Peyer's patch (tissue), 4 donors: ENCODE results near the gene KCNC3. TPM values are rescaled to one million over a fixed set of nuclear protein-coding genes. Genes with fewer than 3 reads are reported as not detected.

ENCODE experiments used
- DNase-seq, 3 donors: peaks; one replicate each; pipeline ENCODE4 v3.0.0-alpha.2; 2017 to 2019
- H3K27ac ChIP-seq, 4 donors: fragments of 200-600 bp; sonication (generic); one replicate each; pipeline ENCODE4 v1.5.1; 2016 to 2019
- H3K27me3 ChIP-seq, 2 donors: fragments of 200-600 bp; sonication (generic); one replicate each; pipeline ENCODE4 v1.5.1; 2019
- H3K36me3 ChIP-seq, 3 donors: fragments of 200-600 bp; sonication (generic); one replicate each; pipeline ENCODE4 v1.5.1; 2016 to 2019
- H3K4me1 ChIP-seq, 4 donors: fragments of 200-600 bp; sonication (generic); one replicate each; pipeline ENCODE4 v1.5.1; 2016 to 2019
- H3K4me3 ChIP-seq, 4 donors: fragments of 200-600 bp; sonication (generic); 1 replicate in 3 of 4; 2 replicates in 1 of 4; pipeline ENCODE4 v1.5.1; 2016 to 2019; ENCODE audit warnings: mild to moderate bottlenecking in 1 of 4
- H3K9me3 ChIP-seq, 4 donors: fragments of 200-600 bp; sonication (generic); one replicate each; pipeline ENCODE4 v1.5.1; 2016 to 2019; ENCODE audit warnings: mild to moderate bottlenecking in 1 of 4
- CTCF ChIP-seq, 6 experiments: fragments of 450-650 bp in 4 of 6; fragments of 200-600 bp in 2 of 6; sonication (generic) in 1 of 6; IDR thresholded peaks; one replicate each; pipeline ENCODE4 v1.5.1; 2017 to 2019; ENCODE audit warnings: antibody characterized with exemption in 6 of 6, mild to moderate bottlenecking in 3 of 6, moderate library complexity in 1 of 6
- POLR2A ChIP-seq, 2 donors: fragments of 450-650 bp; IDR thresholded peaks; one replicate each; pipeline ENCODE4 v1.5.1; 2017; ENCODE audit warnings: antibody characterized with exemption in 2 of 2, mild to moderate bottlenecking in 2 of 2, moderate library complexity in 2 of 2
- total RNA-seq, 4 donors: library from RNA; depleted of rRNA; stranded (reverse); fragments of >200 nt; gene quantifications; one replicate each; pipeline ENCODE4 v1.1.0, GENCODE V29; 2016

Gene KCNC3
- total RNA-seq, 4 donors from 2014 or later, result 0.18 to 3.3 (median 1.1) TPM

- Histone ChIP-seq H3K27me3 (no peaks in the 10 kb centered on the region), H3K36me3 (peaks cover 0 to 79% (median 0%) of the 10 kb centered on the region in 3 donors), H3K9me3 (no peaks in the 10 kb centered on the region), H3K4me3 (no peak overlapping the region), H3K4me1 (no peaks in the 10 kb centered on the region), H3K27ac (no peak overlapping the region)
- no peak for TF ChIP-seq CTCF (IDR thresholded peaks at IDR 0.05)
- no peak for TF ChIP-seq POLR2A (IDR thresholded peaks at IDR 0.05)
- no peak for DNase-seq
Measured at GRCh38 chr19:50280074-50280473, 49.1 kb downstream of the KCNC3 start.

GRCh38 chr19:50277966-50278580 is 51.1 kb downstream of the KCNC3 start:
- Histone ChIP-seq H3K27me3 (no peaks in the 10 kb centered on the region), H3K36me3 (peaks cover 0 to 84% (median 0%) of the 10 kb centered on the region in 3 donors), H3K4me1 (no peaks in the 10 kb centered on the region)

GRCh38 chr19:50276370-50277063 is 52.7 kb downstream of the KCNC3 start:
- Histone ChIP-seq H3K27me3 (no peaks in the 10 kb centered on the region), H3K4me3 (no peak overlapping the region), H3K36me3 (peaks cover 0 to 88% (median 0%) of the 10 kb centered on the region in 3 donors), H3K4me1 (no peaks in the 10 kb centered on the region), H3K9me3 (no peaks in the 10 kb centered on the region), H3K27ac (no peak overlapping the region)
- no peak for DNase-seq
- TF ChIP-seq POLR2A (IDR thresholded peaks at IDR 0.05) (no peak), CTCF (IDR thresholded peaks at IDR 0.05) (no peak)

More at GRCh38 chr19:50277966-50278580, 51.1 kb downstream of the KCNC3 start:
- Histone ChIP-seq H3K4me3 (no peak overlapping the region), H3K9me3 (no peaks in the 10 kb centered on the region), H3K27ac (no peak overlapping the region)
- TF ChIP-seq CTCF (IDR thresholded peaks at IDR 0.05), result no peak
- TF ChIP-seq POLR2A (IDR thresholded peaks at IDR 0.05), result no peak
- DNase-seq, result no peak

- H3K4me1 ChIP-seq, result no peaks in the 10 kb centered on the region
- no peaks in the 10 kb centered on the region for H3K9me3 ChIP-seq
- H3K27me3 ChIP-seq, result no peaks in the 10 kb centered on the region
- peaks cover 0 to 88% (median 0%) of the 10 kb centered on the region in 3 donors for H3K36me3 ChIP-seq
- H3K27ac ChIP-seq, result no peak overlapping the region
- H3K4me3 ChIP-seq, result no peak overlapping the region
- TF ChIP-seq CTCF (IDR thresholded peaks at IDR 0.05) (no peak), POLR2A (IDR thresholded peaks at IDR 0.05) (no peak)
- DNase-seq, result no peak
Measured at GRCh38 chr19:50275577-50276368, 53.4 kb downstream of the KCNC3 start.

- Histone ChIP-seq H3K4me3 (no peak overlapping the region), H3K36me3 (peaks cover 0 to 87% (median 0%) of the 10 kb centered on the region in 3 donors), H3K27ac (no peak overlapping the region), H3K9me3 (no peaks in the 10 kb centered on the region), H3K27me3 (no peaks in the 10 kb centered on the region), H3K4me1 (no peaks in the 10 kb centered on the region)
- no peak for TF ChIP-seq POLR2A (IDR thresholded peaks at IDR 0.05)
- TF ChIP-seq CTCF (IDR thresholded peaks at IDR 0.05), result no peak
- no peak for DNase-seq
Measured at GRCh38 chr19:50273821-50274220, 55.4 kb downstream of the KCNC3 start.
